GM23338 (cell line): ENCODE measurements around the gene CD59. TPM values are rescaled to one million over a fixed set of nuclear protein-coding genes. Genes with fewer than 3 reads are reported as not detected.

ENCODE experiments used
- ATAC-seq: fragments of 200-7000 bp; cut with Tn5 transposase; 3 replicates; pipeline ENCODE4 v1.9.1; 2020
- DNase-seq: peaks from one replicate; pipeline ENCODE4 v3.0.0-alpha.2; 2015; ENCODE audit warnings: low spot score
- H2AFZ ChIP-seq: fragments of 200-600 bp; sonication (generic); 2 replicates; pipeline ENCODE4 v1.8.0; 2016; ENCODE audit warnings: antibody characterized with exemption, mild to moderate bottlenecking, moderate library complexity
- H3F3A ChIP-seq: fragments of 200-600 bp; sonication (generic); replicated peaks from 2 replicates; pipeline ENCODE4 v1.8.0; 2017; ENCODE audit warnings: antibody characterized with exemption, mixed run types, low read depth
- H3K27ac ChIP-seq: fragments of 200-600 bp; sonication (generic); 2 replicates; pipeline ENCODE4 v1.6.1; 2016; ENCODE audit warnings: low read depth
- H3K27me3 ChIP-seq: fragments of 200-600 bp; sonication (generic); 2 replicates; pipeline ENCODE4 v1.8.0; 2016; ENCODE audit warnings: mild to moderate bottlenecking, mixed run types, moderate library complexity; ENCODE audit not compliant: insufficient read depth
- H3K36me3 ChIP-seq: fragments of 200-600 bp; sonication (generic); 2 replicates; pipeline ENCODE4 v1.8.0; 2016; ENCODE audit warnings: mild to moderate bottlenecking; ENCODE audit not compliant: insufficient read depth
- H3K4me1 ChIP-seq: fragments of 200-600 bp; sonication (generic); 2 replicates; pipeline ENCODE4 v1.8.0; 2016; ENCODE audit warnings: mild to moderate bottlenecking, moderate library complexity; ENCODE audit not compliant: insufficient read depth
- H3K4me2 ChIP-seq: fragments of 200-600 bp; sonication (generic); 2 replicates; pipeline ENCODE4 v1.7.1; 2017; ENCODE audit warnings: mixed run types
- H3K4me3 ChIP-seq: fragments of 200-600 bp; sonication (generic); 2 replicates; pipeline ENCODE4 v1.6.1; 2016; ENCODE audit warnings: mixed run types
- H3K79me2 ChIP-seq: fragments of 200-600 bp; sonication (generic); replicated peaks from 2 replicates; pipeline ENCODE4 v1.8.0; 2017; ENCODE audit warnings: mild to moderate bottlenecking; ENCODE audit not compliant: insufficient read depth
- H3K9me2 ChIP-seq: fragments of 200-600 bp; sonication (generic); 2 replicates; pipeline ENCODE4 v1.8.0; 2017; ENCODE audit not compliant: insufficient read depth
- H4K20me1 ChIP-seq: fragments of 200-600 bp; sonication (generic); replicated peaks from 2 replicates; pipeline ENCODE4 v1.8.0; 2017; ENCODE audit warnings: mild to moderate bottlenecking; ENCODE audit not compliant: insufficient read depth
- H3K27ac Mint-ChIP-seq: 2 replicates; pipeline ENCODE4 v1.8.0; 2020; ENCODE audit warnings: inconsistent platforms, mild to moderate bottlenecking, moderate library complexity, mixed read lengths
- H3K27me3 Mint-ChIP-seq: 3 replicates; pipeline ENCODE4 v1.8.0; 2022; ENCODE audit warnings: low read depth, mild to moderate bottlenecking, moderate library complexity, mixed read lengths, inconsistent platforms; ENCODE audit not compliant: insufficient read depth, poor library complexity
- H3K36me3 Mint-ChIP-seq: 3 replicates; pipeline ENCODE4 v1.8.0; 2021; ENCODE audit warnings: low read depth, mild to moderate bottlenecking, inconsistent platforms, moderate library complexity, mixed read lengths
- H3K4me1 Mint-ChIP-seq: 3 replicates; pipeline ENCODE4 v1.8.0; 2020; ENCODE audit warnings: mild to moderate bottlenecking, inconsistent platforms, mixed read lengths
- H3K4me3 Mint-ChIP-seq: 3 replicates; pipeline ENCODE4 v1.8.0; 2021; ENCODE audit warnings: moderate library complexity, mild to moderate bottlenecking, inconsistent platforms, mixed read lengths
- H3K9me3 Mint-ChIP-seq: 3 replicates; pipeline ENCODE4 v1.8.0; 2020; ENCODE audit warnings: moderate library complexity, mild to moderate bottlenecking, inconsistent platforms, mixed read lengths
- CREB1 ChIP-seq: fragments of 250-450 bp; sonication (Bioruptor Pico); IDR thresholded peaks from 2 replicates; pipeline ENCODE4 v1.5.0; 2020; ENCODE audit warnings: low read depth, mild to moderate bottlenecking, moderate library complexity
- EZH2 ChIP-seq: fragments of 200-600 bp; sonication (generic); IDR thresholded peaks from one replicate; pipeline ENCODE4 v1.8.0; 2017; ENCODE audit warnings: antibody characterized with exemption, mild to moderate bottlenecking, low read depth; ENCODE audit not compliant: unreplicated experiment
- JUNB ChIP-seq: IDR thresholded peaks from one replicate; pipeline ENCODE4 v1.6.1; 2016; ENCODE audit warnings: antibody characterized with exemption; ENCODE audit not compliant: unreplicated experiment
- NANOG ChIP-seq: IDR thresholded peaks from 2 replicates; pipeline ENCODE4 v1.6.1; 2016; ENCODE audit warnings: antibody characterized with exemption, borderline replicate concordance
- STAT1 ChIP-seq: IDR thresholded peaks from one replicate; pipeline ENCODE4 v1.6.1; 2016; ENCODE audit warnings: antibody characterized with exemption; ENCODE audit not compliant: unreplicated experiment
- ZNF462 ChIP-seq: fragments of 250-450 bp; sonication (Bioruptor Pico); IDR thresholded peaks from 2 replicates; pipeline ENCODE4 v1.5.0; 2020; ENCODE audit warnings: mild to moderate bottlenecking, moderate library complexity
- polyA plus RNA-seq: library from polyadenylated mRNA; unstranded; fragments of >200 nt; fragmentation: Nextera tagmentation; extraction: Ambion mirVana; gene quantifications from 2 replicates; pipeline ENCODE4 v1.2.1, GENCODE V29; 2016
- total RNA-seq: library from RNA; depleted of rRNA; stranded (reverse); fragments of >200 nt; shearing (Covaris generic); gene quantifications from 2 replicates; pipeline ENCODE4 v1.2.3, GENCODE V29; 2014
- TF ChIP-seq, protein P1 (sequence below): IDR thresholded peaks from one replicate; pipeline ENCODE4 v1.6.1; 2018; ENCODE audit warnings: antibody characterized with exemption; ENCODE audit not compliant: unreplicated experiment
- TF ChIP-seq, protein P2 (sequence below): IDR thresholded peaks from 2 replicates; pipeline ENCODE4 v1.6.1; 2016; ENCODE audit warnings: antibody characterized with exemption

Gene CD59
- total and polyA plus RNA-seq, 2 experiments from 2014 or later = 41.5 to 86.6 TPM

DNA sequence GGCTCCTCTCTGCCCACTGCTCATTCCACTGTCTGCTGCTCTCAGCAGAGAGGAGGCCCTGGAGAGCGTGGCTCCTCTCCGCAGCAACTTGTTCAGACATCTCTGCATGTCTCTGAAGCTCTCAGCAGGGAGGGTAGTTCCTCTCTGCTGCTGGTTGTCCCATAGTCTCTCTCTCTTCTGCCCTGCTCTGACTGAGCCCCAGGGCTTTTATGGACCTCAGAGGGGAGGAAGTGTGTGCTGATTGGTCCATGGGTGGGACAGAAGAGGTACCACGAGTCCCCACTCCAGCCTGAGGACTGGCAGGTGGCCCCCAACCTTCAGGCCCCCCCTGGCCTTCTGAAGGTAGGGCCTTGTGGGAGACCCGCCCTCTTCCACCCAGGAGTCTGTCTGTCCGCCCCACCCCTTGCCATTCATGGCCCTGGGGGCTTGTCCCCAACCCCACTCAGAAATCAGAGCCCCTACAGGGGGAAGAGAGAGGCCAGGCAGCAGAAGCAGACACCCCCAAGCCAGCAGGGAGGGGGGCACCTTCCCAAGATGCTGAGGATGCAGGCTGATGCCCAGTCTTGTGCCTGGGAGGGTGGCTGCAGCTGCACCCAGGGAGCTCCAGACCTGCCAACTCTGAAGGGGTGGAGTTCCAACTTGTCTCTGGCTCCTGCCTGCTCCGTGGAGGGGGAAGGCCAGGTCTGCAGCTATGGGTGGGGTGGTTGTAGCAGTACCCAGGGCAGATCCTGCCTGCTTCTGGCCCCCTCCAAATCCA lies 70.7 kb downstream of the CD59 start:
- Mint-ChIP-seq H3K27me3 (peaks cover 4% of the 10 kb centered on the region), H3K27ac (no peak overlapping the region), H3K9me3 (peaks cover 13% of the 10 kb centered on the region), H3K36me3 (peaks cover 21% of the 10 kb centered on the region), H3K4me1 (peaks cover 37% of the 10 kb centered on the region), H3K4me3 (no peak overlapping the region)
- Histone ChIP-seq H3K27me3 (no peaks in the 10 kb centered on the region), H3K4me1 (peaks cover 34% of the 10 kb centered on the region), H3K4me2 (no peak overlapping the region), H3K27ac (no peak overlapping the region), H3F3A (peaks cover 3% of the 10 kb centered on the region; the same call in 1 of the 2 replicates), H3K9me2 (peaks cover 26% of the 10 kb centered on the region), H4K20me1 (no peaks in the 10 kb centered on the region), H3K79me2 (no peaks in the 10 kb centered on the region), H2AFZ (no peak overlapping the region), H3K36me3 (0 out of 2 replicates have a peak, but pooled peaks cover 3% of the 10 kb centered on the region), H3K4me3 (no peak overlapping the region)
- DNase-seq = no peak
- no peak for TF ChIP-seq NANOG
- TF ChIP-seq, protein P1, sequence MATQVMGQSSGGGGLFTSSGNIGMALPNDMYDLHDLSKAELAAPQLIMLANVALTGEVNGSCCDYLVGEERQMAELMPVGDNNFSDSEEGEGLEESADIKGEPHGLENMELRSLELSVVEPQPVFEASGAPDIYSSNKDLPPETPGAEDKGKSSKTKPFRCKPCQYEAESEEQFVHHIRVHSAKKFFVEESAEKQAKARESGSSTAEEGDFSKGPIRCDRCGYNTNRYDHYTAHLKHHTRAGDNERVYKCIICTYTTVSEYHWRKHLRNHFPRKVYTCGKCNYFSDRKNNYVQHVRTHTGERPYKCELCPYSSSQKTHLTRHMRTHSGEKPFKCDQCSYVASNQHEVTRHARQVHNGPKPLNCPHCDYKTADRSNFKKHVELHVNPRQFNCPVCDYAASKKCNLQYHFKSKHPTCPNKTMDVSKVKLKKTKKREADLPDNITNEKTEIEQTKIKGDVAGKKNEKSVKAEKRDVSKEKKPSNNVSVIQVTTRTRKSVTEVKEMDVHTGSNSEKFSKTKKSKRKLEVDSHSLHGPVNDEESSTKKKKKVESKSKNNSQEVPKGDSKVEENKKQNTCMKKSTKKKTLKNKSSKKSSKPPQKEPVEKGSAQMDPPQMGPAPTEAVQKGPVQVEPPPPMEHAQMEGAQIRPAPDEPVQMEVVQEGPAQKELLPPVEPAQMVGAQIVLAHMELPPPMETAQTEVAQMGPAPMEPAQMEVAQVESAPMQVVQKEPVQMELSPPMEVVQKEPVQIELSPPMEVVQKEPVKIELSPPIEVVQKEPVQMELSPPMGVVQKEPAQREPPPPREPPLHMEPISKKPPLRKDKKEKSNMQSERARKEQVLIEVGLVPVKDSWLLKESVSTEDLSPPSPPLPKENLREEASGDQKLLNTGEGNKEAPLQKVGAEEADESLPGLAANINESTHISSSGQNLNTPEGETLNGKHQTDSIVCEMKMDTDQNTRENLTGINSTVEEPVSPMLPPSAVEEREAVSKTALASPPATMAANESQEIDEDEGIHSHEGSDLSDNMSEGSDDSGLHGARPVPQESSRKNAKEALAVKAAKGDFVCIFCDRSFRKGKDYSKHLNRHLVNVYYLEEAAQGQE = no peak
- TF ChIP-seq, protein P2, sequence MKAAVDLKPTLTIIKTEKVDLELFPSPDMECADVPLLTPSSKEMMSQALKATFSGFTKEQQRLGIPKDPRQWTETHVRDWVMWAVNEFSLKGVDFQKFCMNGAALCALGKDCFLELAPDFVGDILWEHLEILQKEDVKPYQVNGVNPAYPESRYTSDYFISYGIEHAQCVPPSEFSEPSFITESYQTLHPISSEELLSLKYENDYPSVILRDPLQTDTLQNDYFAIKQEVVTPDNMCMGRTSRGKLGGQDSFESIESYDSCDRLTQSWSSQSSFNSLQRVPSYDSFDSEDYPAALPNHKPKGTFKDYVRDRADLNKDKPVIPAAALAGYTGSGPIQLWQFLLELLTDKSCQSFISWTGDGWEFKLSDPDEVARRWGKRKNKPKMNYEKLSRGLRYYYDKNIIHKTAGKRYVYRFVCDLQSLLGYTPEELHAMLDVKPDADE = no peak
- no peak for TF ChIP-seq CREB1 (CRISPR knock-in tag)
- TF ChIP-seq ZNF462 (CRISPR knock-in tag) = no peak
- no peak for TF ChIP-seq JUNB
- no peak for TF ChIP-seq STAT1
- TF ChIP-seq EZH2 = no peak
- no peak for ATAC-seq
